H9 (cell line): ENCODE results near the gene CLASP2. TPM values are rescaled to one million over a fixed set of nuclear protein-coding genes. Genes with fewer than 3 reads are reported as not detected.

Source experiments
- DNase-seq: peaks from one replicate; pipeline ENCODE4 v3.0.0-alpha.2; 2017
- H2AFZ ChIP-seq: one replicate; pipeline ENCODE4 v1.6.1; 2013; ENCODE audit warnings: mild to moderate bottlenecking, low read length, control low read depth, moderate library complexity
- H2AK5ac ChIP-seq: 2 replicates; pipeline ENCODE4 v1.6.1; 2013; ENCODE audit warnings: low read length, control low read depth, mixed read lengths; ENCODE audit not compliant: insufficient read length
- H2BK120ac ChIP-seq: one replicate; pipeline ENCODE4 v1.6.1; 2013; ENCODE audit warnings: low read depth, mild to moderate bottlenecking, low read length, control low read depth, inconsistent platforms; ENCODE audit not compliant: poor library complexity, severe bottlenecking
- H2BK12ac ChIP-seq: 2 replicates; pipeline ENCODE4 v1.6.1; 2013; ENCODE audit warnings: low read length, control low read depth, mixed read lengths, low read depth; ENCODE audit not compliant: insufficient read length
- H2BK15ac ChIP-seq: 2 replicates; pipeline ENCODE4 v1.6.1; 2013; ENCODE audit warnings: low read depth, low read length, control low read depth
- H2BK20ac ChIP-seq: one replicate; pipeline ENCODE4 v1.6.1; 2013; ENCODE audit warnings: low read depth, mild to moderate bottlenecking, low read length, control low read depth, inconsistent platforms; ENCODE audit not compliant: poor library complexity, severe bottlenecking
- H2BK5ac ChIP-seq: 2 replicates; pipeline ENCODE4 v1.6.1; 2013; ENCODE audit warnings: low read length, control low read depth, mixed read lengths; ENCODE audit not compliant: insufficient read length
- H3K14ac ChIP-seq: 2 replicates; pipeline ENCODE4 v1.6.1; 2013; ENCODE audit warnings: low read length, control low read depth; ENCODE audit not compliant: insufficient read depth
- H3K18ac ChIP-seq: 2 replicates; pipeline ENCODE4 v1.6.1; 2013; ENCODE audit warnings: low read depth, mild to moderate bottlenecking, mixed read lengths, low read length, control low read depth; ENCODE audit not compliant: insufficient read length
- H3K23ac ChIP-seq: 2 replicates; pipeline ENCODE4 v1.6.1; 2013; ENCODE audit warnings: low read length, control low read depth, mixed read lengths, low read depth; ENCODE audit not compliant: insufficient read length
- H3K23me2 ChIP-seq: 2 replicates; pipeline ENCODE4 v1.6.1; 2013; ENCODE audit warnings: low read depth, mild to moderate bottlenecking, mixed read lengths, low read length, control low read depth; ENCODE audit not compliant: insufficient read length, poor library complexity, severe bottlenecking
- H3K27ac ChIP-seq: 2 replicates; pipeline ENCODE4 v1.5.1; 2013; ENCODE audit warnings: low read length, control low read depth, mixed read lengths, low read depth; ENCODE audit not compliant: insufficient read length
- H3K27me3 ChIP-seq: 2 replicates; pipeline ENCODE4 v1.6.1; 2013; ENCODE audit warnings: low read length, control low read depth, inconsistent platforms; ENCODE audit not compliant: insufficient read depth
- H3K4ac ChIP-seq: 2 replicates; pipeline ENCODE4 v1.6.1; 2013; ENCODE audit warnings: low read depth, mild to moderate bottlenecking, control low read depth, inconsistent platforms, low read length, moderate library complexity
- H3K4me1 ChIP-seq: 2 replicates; pipeline ENCODE4 v1.6.1; 2013; ENCODE audit warnings: low read length, control low read depth, inconsistent platforms; ENCODE audit not compliant: insufficient read depth
- H3K4me2 ChIP-seq: 2 replicates; pipeline ENCODE4 v1.6.1; 2013; ENCODE audit warnings: low read length, control low read depth, mixed read lengths; ENCODE audit not compliant: insufficient read length, insufficient read depth
- H3K56ac ChIP-seq: 2 replicates; pipeline ENCODE4 v1.6.1; 2013; ENCODE audit warnings: low read depth, mild to moderate bottlenecking, mixed read lengths, low read length, control low read depth; ENCODE audit not compliant: insufficient read length
- H3K79me1 ChIP-seq: 2 replicates; pipeline ENCODE4 v1.6.1; 2013; ENCODE audit warnings: low read depth, mild to moderate bottlenecking, moderate library complexity, low read length, control low read depth, inconsistent platforms; ENCODE audit not compliant: insufficient read depth, poor library complexity, severe bottlenecking
- H3K79me2 ChIP-seq: 2 replicates; pipeline ENCODE4 v1.6.1; 2013; ENCODE audit warnings: low read length, control low read depth, inconsistent platforms; ENCODE audit not compliant: insufficient read depth
- H3K9ac ChIP-seq: 2 replicates; pipeline ENCODE4 v1.6.1; 2013; ENCODE audit warnings: low read length, control low read depth, mixed read lengths; ENCODE audit not compliant: insufficient read length; ENCODE audit errors: extremely low read depth
- H3K9me3 ChIP-seq: one replicate; pipeline ENCODE4 v1.6.1; 2013; ENCODE audit warnings: low read depth, low read length, inconsistent platforms; ENCODE audit not compliant: control insufficient read depth
- H3T11ph ChIP-seq: one replicate; pipeline ENCODE4 v1.6.1; 2013; ENCODE audit warnings: mild to moderate bottlenecking, low read length, control low read depth, inconsistent platforms
- H4K20me1 ChIP-seq: one replicate; pipeline ENCODE4 v1.6.1; 2013; ENCODE audit not compliant: control insufficient read depth, insufficient read length, insufficient read depth
- H4K5ac ChIP-seq: 2 replicates; pipeline ENCODE4 v1.6.1; 2013; ENCODE audit warnings: low read depth, mild to moderate bottlenecking, mixed read lengths, low read length, control low read depth; ENCODE audit not compliant: insufficient read length
- H4K8ac ChIP-seq: replicated peaks from 2 replicates; pipeline ENCODE4 v1.6.1; 2013; ENCODE audit warnings: low read length, control low read depth, mixed read lengths, low read depth; ENCODE audit not compliant: insufficient read length
- H4K91ac ChIP-seq: 2 replicates; pipeline ENCODE4 v1.6.1; 2013; ENCODE audit warnings: low read depth, mild to moderate bottlenecking, moderate library complexity, mixed read lengths, low read length, control low read depth; ENCODE audit not compliant: insufficient read length
- H3K27ac Mint-ChIP-seq, 3 experiments: 2 replicates in 2 of 3; 3 replicates in 1 of 3; pipeline ENCODE4 v1.8.0; 2020 to 2021; ENCODE audit warnings: mixed read lengths in 3 of 3, mild to moderate bottlenecking in 1 of 3, moderate library complexity in 1 of 3
- H3K27me3 Mint-ChIP-seq: 2 replicates; pipeline ENCODE4 v1.8.0; 2021; ENCODE audit warnings: low read depth, mild to moderate bottlenecking, moderate library complexity, mixed read lengths
- H3K36me3 Mint-ChIP-seq, 3 experiments: 2 replicates in 2 of 3; 3 replicates in 1 of 3; pipeline ENCODE4 v1.8.0; 2020 to 2021; ENCODE audit warnings: low read depth in 3 of 3, mixed read lengths in 3 of 3; ENCODE audit not compliant: insufficient read depth in 1 of 3
- H3K4me1 Mint-ChIP-seq, 2 experiments: 2 replicates each; pipeline ENCODE4 v1.8.0; 2020; ENCODE audit warnings: mixed read lengths in 2 of 2
- H3K4me3 Mint-ChIP-seq, 2 experiments: 2 replicates in 1 of 2; 3 replicates in 1 of 2; pipeline ENCODE4 v1.8.0; 2020 to 2021; ENCODE audit warnings: mild to moderate bottlenecking in 2 of 2, mixed read lengths in 2 of 2, moderate library complexity in 1 of 2
- H3K9me3 Mint-ChIP-seq, 2 experiments: 2 replicates in 1 of 2; 3 replicates in 1 of 2; pipeline ENCODE4 v1.8.0; 2020; ENCODE audit warnings: mild to moderate bottlenecking in 2 of 2, mixed read lengths in 2 of 2, moderate library complexity in 1 of 2
- CTCF ChIP-seq: fragments of 200-600 bp; sonication (generic); conservative IDR thresholded peaks from 3 replicates; pipeline ENCODE4 v1.8.0; 2021; ENCODE audit warnings: antibody characterized with exemption, mild to moderate bottlenecking
- WGBS: extraction: QIAGEN DNeasy Blood & Tissue Kit; methylation state at CpG from one replicate; pipeline ENCODE4 v1.1.7; 2013; ENCODE audit warnings: missing lambda C conversion rate, low lambda C conversion rate, mixed read lengths; ENCODE audit not compliant: insufficient read length; ENCODE audit errors: extremely low coverage; 5-methylcytosine and 5-hydroxymethylcytosine counted together
- total RNA-seq: library from RNA; stranded (reverse); gene quantifications from 2 replicates; pipeline ENCODE4 v1.2.1, GENCODE V29; 2021

The CLASP2 gene
- total RNA-seq, 1 experiment from 2014 or later = 60.5 TPM

- TF ChIP-seq CTCF = no peak
- Histone ChIP-seq H2BK5ac (no peak overlapping the region), H2AK5ac (no peak overlapping the region), H3K79me1 (no peaks in the 10 kb centered on the region), H3K56ac (no peak overlapping the region), H4K20me1 (no peaks in the 10 kb centered on the region), H3K27ac (no peak overlapping the region), H2BK12ac (no peak overlapping the region), H3K4me2 (no peak overlapping the region), H2AFZ (no peak overlapping the region), H3T11ph (no peak overlapping the region), H3K18ac (no peak overlapping the region), H3K79me2 (no peaks in the 10 kb centered on the region), H4K91ac (no peak overlapping the region), H3K9me3 (no peaks in the 10 kb centered on the region), H3K23ac (no peak overlapping the region), H4K5ac (no peak overlapping the region), H2BK15ac (no peak overlapping the region), H3K9ac (no peak overlapping the region), H3K4ac (no peak overlapping the region), H2BK20ac (no peak overlapping the region), H3K14ac (no peak overlapping the region), H3K23me2 (no peaks in the 10 kb centered on the region), H2BK120ac (no peak overlapping the region), H3K4me1 (no peaks in the 10 kb centered on the region), H4K8ac (no peak overlapping the region), H3K27me3 (no peaks in the 10 kb centered on the region; the same call in 1 of the 2 replicates)
- WGBS = no CpG with 5 or more reads among the region's 6 CpGs
- Mint-ChIP-seq H3K9me3 (no peaks in the 10 kb centered on the region), H3K36me3 (peaks cover 21 to 56% (median 40%) of the 10 kb centered on the region in 3 experiments), H3K27ac (no peak overlapping the region), H3K27me3 (no peaks in the 10 kb centered on the region), H3K4me1 (no peaks in the 10 kb centered on the region), H3K4me3 (no peak overlapping the region)
- no peak for DNase-seq
Measured at GRCh38 chr3:33513262-33513863, 204.7 kb downstream of the CLASP2 start.
